Measurements from ENCODE around the gene KCNG2. TPM values are rescaled to one million over a fixed set of nuclear protein-coding genes. Genes with fewer than 3 reads are reported as not detected.
A peak's percentile ranks its signal among the peaks of the same experiment; 100 is the strongest.

Gene KCNG2
- total RNA-seq, 1 donor from 2014 or later: not detected

GRCh38 chr18:79852561-79853302 lies 55.0 kb downstream of the KCNG2 start:
- DNase-seq (ENCODE audit: low spot score): peak; percentile 39

DNA sequence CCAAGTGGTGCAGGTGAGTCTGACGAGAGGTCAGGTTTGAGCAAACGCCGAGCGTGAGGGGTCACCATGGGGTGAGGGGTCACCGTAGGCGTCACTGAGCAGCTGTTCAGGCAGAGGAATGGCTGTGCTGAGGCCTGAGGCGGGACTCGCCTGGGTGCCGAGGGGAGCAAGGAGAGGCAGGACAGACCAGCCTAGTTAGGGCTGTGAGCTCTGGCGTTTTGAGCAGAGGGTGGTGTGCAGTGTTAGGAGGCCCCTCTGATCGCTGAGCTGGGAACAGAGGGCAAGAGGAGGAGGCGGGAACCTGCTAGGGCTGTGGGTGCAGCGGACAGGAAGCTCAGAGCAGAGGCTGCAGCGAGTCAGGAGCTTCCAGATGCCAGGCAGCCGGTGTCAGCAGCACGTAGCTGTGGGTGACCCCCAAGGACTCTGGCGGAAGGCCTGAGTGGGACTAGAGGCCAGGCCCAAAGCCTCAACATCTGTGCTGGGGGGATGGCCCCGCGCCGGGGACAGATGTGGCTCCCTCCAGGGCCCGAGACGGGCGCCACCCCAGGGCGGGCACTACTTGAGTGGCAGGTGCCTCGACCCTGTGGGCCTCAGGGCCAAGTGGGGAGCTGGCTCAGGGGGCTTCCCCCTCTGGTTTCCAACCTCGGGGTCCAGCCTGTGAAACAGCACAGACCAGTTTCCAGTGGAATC lies 55.7 kb downstream of the KCNG2 start:
- peak; percentile 38 for DNase-seq (ENCODE audit: low spot score)

- DNase-seq (ENCODE audit: low spot score): no peak
These were observed 56.2 kb downstream of the KCNG2 start for GRCh38 chr18:79853993-79854364.

GRCh38 chr18:79855147-79855933 lies 57.6 kb downstream of the KCNG2 start:
- DNase-seq (ENCODE audit: low spot score): peak; percentile 41

DNA sequence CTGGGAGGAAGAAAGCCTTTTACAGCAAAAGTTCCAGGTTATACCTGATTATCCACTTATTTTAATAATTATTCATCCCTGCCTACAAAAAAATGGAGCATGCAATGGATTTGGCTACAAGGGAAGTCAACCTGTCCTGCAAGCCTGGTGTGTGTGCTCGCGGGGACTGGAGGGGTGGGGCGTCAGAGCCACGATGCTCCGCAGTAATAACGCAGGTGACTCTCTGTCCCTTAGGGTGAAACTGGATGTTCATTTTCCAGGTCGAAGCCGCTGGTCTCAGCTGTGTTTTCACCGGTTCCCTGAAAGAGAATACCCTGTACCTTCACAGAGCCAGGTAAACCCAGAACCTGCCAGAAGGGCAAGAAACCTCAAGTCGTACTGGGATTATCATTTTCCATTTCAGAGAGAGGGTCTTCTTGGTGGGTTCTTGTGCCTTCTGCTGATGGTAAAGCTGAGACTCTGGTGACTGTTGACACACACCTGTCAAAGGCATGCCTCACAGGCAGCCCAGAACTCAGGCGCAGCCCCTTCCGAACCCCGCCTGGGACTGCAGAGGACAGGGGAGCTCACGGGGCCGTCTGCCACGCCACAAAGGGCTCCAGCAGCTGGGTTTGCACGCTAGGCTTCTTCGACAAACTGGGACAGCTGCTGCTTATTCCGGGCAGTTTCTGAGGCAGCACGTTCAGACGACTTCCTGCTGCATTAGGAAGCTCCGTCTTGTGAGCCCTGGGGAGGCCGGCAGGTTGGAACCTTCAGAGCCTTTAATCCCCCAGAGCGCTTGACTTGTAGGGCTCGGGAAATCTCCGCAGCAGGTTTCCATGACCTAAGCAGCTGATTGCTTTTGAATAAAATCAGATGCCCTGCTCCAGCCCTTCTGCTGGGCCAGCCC lies 58.6 kb downstream of the KCNG2 start:
- DNase-seq (ENCODE audit: low spot score): peak; percentile 43

DNA sequence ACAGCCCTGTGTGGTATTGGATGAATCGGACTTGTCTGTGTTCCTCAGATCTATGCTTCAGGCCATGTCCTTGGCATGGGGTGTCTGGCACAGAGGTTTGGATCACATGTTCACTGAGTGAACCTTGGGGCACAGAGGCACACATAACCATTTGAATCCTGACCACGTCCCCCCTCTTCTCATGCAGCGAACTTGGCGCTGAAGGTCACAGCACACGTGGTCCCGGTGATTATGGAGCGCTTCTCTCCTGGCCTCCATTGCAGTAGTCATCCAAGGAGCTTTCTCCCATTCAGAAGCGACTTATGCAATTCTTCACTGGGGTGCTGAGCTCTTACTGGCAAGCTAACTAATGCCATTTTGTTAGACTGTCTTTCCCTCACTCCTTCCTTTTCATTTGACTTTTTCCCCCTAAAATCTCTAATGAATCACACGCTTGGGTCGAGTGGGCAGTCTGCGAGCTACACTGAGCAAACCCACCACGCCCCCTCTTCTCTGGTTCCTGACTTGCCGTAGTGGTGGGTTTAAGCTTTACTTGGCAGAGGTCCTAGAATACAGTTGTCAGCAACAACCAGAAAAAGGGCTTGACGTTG lies 59.4 kb downstream of the KCNG2 start:
- DNase-seq (ENCODE audit: low spot score): peak; percentile 37

DNA sequence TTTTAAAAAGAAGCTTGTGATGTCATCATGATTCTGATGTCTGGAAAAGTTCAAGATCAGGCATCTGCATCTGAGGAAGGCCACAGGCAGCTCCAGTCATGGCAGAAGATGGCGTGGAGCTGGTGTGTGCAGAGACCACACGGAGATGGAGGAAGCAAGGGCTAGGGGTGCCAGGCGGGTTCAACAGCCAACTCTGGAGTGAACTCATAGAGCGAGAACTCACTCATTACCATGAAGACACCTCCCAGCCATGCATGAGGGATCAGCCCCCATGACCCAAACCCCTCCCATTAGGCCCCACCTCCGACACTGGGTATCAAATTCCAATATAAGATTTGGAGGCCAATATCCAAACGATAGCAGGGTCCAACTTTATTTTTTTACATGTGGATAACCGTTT lies 61.6 kb downstream of the KCNG2 start:
- peak; percentile 23 for DNase-seq (ENCODE audit: low spot score)

DNA sequence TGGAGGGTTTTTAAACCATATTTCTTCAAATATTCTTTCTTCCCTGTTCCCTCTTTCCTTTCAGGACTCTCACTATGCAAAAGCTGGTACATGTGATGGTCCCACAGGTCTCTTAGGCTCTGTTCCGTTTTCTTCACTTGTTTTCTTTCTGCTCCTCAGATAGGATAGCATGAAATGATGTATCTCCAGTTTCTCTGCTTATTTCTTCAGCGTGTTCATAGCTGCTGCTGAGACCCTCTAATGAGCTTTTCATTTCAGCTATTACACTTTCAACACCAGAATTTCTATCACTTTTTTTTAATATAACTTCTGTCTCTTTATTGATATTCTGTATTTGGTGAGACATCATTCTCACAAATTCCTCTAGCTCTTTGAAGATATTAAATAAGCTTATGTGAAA lies 63.9 kb downstream of the KCNG2 start:
- no peak for DNase-seq (ENCODE audit: low spot score)

GRCh38 chr18:79862562-79862961 lies 64.8 kb downstream of the KCNG2 start:
- DNase-seq (ENCODE audit: low spot score): peak; percentile 29

DNA sequence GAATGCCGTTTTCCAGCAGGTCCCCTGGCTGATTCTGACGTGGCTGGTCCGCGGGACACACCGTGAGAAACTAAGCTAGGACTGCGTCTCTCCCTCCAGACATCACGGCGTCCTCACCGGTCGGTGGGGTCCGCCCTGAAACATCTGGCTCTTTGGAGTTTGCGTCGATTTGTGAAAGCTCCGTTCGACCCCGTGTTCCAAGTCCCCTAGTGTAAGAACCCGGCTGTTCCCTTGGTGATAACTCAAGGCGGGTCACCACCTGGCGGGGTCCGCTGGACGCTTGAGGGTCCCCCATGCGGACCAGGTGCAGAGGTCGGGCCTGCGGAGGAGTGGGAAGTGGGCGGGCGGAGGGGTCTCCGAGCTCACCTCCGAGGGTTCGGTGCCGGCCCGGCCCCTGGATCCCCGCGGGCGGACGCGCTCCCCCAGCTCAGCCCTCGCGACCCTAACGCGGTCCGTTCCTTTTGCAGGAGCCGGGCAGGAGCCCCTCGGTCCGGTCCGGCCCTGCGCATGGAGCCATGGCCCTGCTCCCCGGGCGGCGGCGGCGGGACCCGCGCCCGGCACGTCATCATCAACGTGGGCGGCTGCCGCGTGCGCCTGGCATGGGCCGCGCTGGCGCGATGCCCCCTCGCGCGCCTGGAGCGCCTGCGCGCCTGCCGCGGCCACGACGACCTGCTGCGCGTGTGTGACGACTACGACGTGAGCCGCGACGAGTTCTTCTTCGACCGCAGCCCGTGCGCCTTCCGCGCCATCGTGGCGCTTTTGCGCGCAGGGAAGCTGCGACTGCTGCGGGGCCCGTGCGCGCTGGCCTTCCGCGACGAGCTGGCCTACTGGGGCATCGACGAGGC lies 65.6 kb downstream of the KCNG2 start:
- DNase-seq (ENCODE audit: low spot score): peak; percentile 35

GRCh38 chr18:79864006-79864725 lies 66.4 kb downstream of the KCNG2 start:
- peak; percentile 25 for DNase-seq (ENCODE audit: low spot score)

GRCh38 chr18:79864955-79865354 lies 67.2 kb downstream of the KCNG2 start:
- DNase-seq (ENCODE audit: low spot score): peak; percentile 23

GRCh38 chr18:79865951-79866350 lies 68.2 kb downstream of the KCNG2 start:
- peak; percentile 39 for DNase-seq (ENCODE audit: low spot score)

- peak; percentile 29 for DNase-seq (ENCODE audit: low spot score)
These were observed 69.3 kb downstream of the KCNG2 start for GRCh38 chr18:79866889-79867574.

DNA sequence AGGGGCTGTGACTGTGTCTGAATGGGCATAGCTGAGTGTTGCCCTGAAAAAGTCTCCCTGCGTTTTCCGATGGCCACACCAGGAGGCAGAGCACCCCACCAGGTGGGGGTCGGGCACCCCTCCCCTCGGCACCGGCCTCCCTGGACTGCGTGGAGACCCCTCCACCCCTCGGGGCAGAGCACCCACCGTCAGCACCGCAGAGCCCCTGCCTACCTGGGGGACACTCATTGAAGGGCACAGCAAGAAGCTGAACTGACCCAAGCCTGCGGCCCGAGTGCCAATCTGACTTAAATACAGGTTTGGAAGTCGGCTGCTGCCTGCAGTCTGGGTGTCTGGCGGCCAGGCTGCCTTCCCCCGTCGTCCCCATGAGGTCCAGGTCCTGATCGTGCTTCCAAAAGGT lies 69.9 kb downstream of the KCNG2 start:
- peak; percentile 30 for DNase-seq (ENCODE audit: low spot score)

DNA sequence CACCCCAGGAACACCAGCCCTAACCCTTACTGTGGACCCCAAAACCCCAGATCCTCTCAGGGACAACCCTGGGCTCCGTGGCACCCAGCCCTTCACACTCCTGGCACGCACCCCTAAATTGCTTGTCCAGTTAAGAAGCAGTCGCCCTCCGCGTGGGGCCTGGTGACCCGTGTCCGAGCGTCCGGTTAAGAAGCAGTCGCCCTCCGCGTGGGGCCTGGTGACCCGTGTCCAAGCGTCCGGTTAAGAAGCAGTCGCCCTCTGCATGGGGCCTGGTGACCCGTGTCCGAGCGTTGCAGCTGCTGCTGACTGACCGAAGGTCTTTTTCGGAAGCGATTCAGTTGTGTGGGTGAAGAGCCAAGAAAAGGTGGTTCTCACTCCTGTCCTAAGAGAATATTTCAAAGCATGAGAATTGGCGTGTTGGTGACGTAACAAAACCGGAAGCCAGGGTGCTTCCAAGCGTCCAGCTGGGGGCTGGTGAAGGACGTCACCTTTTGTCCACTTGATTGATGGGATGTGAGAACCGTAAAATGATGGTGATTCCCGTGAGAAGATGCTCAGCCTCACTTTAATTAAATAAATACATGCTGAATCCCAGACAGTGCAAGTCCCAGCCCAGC lies 70.5 kb downstream of the KCNG2 start:
- no peak for DNase-seq (ENCODE audit: low spot score)

DNA sequence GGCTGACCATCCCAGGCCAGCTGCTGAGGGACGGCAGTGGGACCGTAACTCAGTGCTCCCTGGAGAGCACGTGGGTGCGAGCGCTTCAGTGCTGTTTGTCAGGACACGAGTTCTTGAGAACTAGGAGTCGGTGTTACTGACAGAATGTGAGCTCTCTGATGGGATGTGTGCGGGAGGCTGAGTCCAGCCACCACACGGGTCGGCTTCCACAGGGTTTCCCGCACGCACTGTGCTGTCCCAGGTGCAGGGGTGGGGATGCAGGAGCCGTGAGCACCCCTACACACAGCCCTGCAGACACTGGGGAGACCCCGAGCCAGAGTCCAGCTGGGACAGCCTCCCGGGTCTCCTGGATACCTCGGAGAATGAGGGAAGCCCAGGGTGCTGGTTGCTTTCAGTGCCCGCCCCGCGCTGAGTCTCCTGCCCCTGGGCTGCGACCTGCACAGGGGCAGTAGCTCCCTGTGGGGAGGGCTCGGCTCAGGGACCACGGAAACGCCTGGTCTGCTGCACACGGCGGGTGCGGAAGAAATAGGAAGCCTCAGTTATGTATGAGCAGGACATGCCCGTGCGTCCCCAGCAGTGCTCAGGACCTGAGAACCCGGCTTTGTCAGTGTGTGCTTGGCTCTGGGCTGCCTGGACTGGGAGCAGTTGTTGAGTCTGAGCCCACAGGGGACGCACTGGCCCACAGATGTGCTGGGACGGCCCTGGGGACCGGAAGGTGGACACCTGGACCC lies 71.2 kb downstream of the KCNG2 start:
- DNase-seq (ENCODE audit: low spot score): no peak
